Erythroblast (primary cell): ENCODE results near the gene DUS4L.

Experiments used
- GATA1 ChIP-seq: IDR thresholded peaks from 2 replicates; pipeline ENCODE4 v1.6.1; 2011; ENCODE audit warnings: low read depth, mild to moderate bottlenecking, control low read depth, low read length, moderate library complexity
- POLR2A ChIP-seq: IDR thresholded peaks from 2 replicates; pipeline ENCODE4 v1.6.1; 2011; ENCODE audit warnings: mild to moderate bottlenecking, low read length

GRCh38 chr7:107599262-107599661, 35.5 kb downstream of the DUS4L start:
- TF ChIP-seq POLR2A, result no peak
- TF ChIP-seq GATA1, result no peak
